Stimulated activated CD4-positive, alpha-beta T cell treated with anti-CD3 and anti-CD28 coated beads, TNF-alpha, amount 100 ng/mL, for 48 hours (primary cell): ENCODE measurements around the gene MRPL46.
"Not testable (repeated sequence)": the region's sequence is repeated elsewhere in the genome, so short reads cannot be mapped to it uniquely, and the experiment has no call there.

ENCODE experiments used
- DNase-seq, 3 donors: peaks; one replicate each; pipeline ENCODE4 v3.0.0-alpha.2; 2020; ENCODE audit warnings: low read depth in 3 of 3

The MRPL46 gene

DNA sequence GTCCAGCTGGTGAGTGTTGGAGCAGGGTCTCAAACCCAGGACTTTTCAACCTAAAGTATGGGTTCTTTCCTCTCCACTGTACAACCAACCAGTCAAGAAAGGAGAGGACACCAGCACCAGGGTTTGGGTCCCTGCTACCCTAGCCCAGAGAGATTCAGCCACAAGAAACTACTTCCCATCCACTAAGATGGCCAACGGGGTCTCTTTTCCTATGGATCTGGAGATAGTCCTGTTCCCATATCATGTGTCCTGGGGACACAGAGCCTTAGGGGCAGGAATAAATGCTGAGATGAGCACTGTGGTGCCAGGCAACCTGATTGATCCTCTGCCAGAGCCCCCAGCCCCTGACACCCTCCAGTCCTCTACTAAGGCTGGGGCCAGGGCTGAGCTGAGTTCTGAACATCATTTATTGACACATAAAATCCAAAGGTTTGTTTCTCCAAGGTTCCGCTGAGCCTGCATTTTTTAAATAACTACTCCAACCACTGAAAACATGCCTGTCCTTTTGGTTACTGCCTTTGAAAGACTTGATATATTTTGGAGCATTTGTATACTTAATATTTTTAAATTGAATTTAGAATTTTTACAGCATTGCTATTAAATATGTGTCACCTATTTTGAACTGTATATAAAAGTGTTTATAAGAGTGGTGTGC lies 26.0 kb downstream of the MRPL46 start:
- no peak for DNase-seq

DNA sequence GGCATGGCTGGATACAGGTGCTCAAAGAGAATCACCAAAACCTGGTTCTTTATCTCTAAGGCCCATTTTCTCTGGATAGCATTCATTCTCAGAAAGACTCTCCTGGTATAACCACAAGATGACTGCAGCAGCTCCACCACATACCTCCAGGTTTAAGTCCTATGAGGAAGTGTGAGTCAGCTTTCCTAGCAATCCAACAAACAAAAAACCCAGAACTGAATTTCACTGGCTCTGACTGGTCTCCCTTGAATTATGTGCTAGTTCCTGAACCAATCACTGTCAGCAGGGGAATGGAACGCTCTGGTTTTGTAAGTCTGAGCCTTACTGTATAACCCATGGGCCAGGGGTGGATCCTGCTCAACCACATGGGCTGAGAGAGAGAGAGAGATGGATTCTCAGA lies 27.2 kb downstream of the MRPL46 start:
- no peak for DNase-seq

DNA sequence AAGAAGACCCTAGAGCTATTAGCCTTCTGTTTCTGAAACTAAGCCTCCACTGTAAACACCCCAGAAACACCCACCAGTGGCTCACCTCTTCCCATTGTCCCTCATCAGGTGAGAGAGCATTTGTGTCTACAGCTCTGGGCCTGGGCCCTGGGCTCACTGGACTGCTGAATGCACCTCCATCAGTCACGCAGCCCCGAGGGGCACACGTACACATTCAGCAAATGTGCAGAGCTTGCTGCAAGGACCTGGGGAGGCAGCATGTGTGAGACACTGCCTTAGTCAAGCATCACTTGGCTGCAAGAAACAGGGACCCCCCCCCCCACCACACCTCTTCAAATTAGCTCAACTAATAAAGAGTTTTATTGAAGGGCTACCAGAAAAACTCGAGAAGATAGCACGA lies 29.0 kb downstream of the MRPL46 start:
- DNase-seq: no peak

DNA sequence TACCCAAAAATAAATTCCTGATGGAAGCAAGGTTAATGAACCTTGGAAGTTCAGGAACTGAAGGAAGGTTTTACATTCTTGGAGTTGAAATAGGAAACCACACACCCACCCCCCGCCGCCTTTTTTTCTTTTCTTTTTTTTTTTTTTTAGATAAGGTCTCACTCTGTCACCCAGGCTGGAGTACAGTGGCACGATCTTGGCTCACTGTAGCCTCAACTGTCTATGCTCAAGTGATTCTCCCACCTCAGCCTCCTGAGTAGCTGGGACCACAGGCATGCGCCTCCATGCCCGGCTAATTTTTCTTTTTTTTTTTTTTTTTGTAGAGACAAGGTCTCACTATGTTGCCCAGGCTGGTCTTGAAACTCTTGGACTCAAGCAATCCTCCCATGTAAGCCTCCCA lies 33.1 kb downstream of the MRPL46 start:
- DNase-seq: not testable (repeated sequence)

DNA sequence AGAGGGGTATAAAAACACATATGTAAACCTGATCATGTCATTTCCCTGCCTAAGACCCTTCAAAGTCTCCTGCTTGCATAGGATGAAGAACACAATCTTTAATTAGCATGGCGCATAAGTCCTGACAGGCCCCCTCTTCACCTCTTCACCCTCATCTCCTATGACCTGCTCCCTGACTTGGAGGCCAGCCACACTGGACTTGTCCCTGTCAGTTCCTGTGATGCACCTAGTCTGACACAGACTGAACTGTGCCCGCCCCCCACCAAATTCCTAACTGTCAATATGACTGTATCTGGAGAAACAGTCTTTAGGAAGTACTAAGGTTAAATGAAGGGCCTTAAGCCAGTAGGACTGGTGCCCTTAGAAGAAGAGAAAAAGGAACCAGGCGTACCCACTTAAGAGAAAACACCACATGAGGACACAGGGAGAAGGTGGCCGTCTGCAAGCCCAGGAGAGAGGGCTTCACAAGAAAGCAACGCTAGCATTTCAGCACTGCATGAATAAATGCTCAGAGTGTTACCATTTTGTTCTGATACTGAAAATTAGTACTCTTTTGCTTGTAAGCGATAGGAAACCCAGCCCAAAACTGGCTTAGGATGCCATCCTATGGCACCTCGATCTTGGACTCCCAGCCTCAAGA lies 34.0 kb downstream of the MRPL46 start:
- no peak for DNase-seq

DNA sequence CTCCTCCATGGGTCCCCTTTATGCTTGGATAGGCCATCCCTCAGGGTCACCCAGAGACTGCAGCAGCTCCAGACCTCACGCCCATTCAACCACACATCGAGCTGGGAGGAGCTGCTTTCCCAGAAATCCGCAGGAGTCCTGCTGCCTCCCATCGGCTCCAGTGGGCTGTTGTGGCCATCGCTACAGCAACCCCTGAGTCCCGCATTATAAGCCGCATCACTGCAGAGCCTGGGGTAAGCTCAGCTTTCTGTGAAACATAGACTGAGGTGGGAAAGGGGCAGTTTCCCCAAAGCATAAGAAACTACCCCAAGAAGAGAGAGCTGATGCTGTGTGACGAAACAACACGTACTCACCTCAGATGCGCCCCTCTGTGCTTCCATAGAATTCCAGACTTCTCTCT lies 35.7 kb downstream of the MRPL46 start:
- no peak for DNase-seq

DNA sequence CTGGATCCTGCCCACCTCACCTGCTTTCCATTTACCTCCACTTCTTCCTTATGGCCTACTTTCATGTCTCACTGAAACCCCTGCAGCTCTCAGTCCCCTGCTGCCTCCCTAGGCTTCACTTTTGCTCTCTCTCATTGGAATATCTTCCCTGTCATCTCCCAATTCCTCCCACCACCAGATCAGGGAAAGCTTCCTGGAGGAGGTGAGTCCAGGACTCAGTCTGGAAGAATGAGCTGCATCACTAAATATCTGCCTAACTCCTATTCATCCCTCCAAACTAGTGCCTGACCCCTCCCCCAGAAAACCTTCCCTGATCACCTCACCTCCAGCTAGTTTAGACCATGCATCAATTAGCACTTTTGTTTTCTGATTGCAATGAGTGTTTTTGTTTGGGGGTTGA lies 37.1 kb downstream of the MRPL46 start:
- no peak for DNase-seq

DNA sequence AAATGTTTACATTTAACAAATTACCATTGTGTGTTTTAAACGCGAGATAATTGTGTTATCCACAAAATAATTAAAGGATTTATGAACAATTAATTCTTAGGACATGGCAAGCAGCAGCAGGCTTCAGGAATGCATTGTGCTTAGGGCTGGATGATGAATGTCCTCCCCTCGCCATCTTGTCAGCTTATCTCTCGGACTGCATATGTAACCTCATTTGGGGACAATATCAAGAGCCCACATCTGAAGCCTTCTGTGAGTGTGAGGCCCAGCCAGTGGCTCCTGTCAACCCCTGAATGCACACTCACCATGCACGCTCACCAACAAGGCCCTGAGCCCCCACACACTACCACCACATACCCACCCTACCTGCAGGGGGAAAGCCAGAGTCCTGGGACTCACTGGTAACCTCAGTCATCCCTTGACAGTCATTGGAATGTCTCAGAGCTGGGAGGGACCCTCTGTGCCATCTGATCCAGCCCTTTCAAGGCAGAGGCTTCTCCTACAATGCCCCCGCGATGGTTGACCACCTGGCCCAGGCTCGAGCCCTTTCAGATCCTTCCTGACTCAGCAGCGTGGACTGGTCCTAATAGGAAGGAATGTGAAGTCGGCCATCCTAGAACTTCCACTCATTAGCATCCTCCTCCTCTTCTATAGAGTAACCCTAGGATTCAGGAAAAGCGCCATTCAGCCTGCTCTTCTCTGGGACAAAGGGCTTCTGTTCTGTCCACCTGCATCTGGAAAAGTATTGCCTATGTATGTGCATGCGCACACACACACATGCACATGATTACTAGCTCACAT lies 38.2 kb downstream of the MRPL46 start:
- no peak for DNase-seq

DNA sequence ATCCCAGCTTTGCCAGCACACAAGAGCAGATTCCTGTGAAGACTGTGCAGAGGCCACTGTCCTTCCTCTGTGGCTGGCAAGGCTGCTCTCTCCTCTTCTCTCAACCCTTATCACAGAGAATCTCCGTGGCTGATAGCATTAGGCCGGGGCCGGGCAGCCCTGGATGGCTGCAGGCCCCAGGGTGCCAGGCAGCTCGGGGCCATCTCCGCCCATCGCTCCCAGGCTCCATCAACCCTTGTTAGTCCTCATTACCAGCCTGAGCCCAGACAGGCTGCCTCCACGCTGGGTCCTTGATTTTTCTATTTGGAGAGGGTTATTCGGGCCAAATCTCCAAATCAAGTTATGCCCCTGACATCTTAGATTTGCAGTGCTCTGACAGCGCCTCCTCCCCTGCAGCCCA lies 39.1 kb downstream of the MRPL46 start:
- no peak for DNase-seq

DNA sequence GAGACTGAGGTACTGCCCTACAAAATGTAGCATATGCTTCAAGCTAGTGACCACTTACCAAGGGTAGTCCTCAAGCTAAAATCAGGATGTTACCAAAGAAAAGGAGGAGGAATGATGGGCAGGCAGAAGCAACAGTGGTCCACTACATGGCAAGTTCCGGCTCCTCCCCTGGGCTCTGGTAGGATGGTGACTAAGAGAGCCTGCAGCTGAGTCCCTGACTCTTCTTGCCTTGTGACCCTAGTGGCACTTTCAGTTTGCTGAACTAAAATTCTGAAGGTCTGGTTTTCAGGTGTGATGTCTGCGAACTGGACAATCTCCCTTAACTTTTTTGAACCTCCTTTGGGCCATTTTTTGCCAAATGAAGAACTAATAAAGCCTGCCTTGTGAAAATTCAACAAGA lies 40.9 kb downstream of the MRPL46 start:
- DNase-seq: no peak

DNA sequence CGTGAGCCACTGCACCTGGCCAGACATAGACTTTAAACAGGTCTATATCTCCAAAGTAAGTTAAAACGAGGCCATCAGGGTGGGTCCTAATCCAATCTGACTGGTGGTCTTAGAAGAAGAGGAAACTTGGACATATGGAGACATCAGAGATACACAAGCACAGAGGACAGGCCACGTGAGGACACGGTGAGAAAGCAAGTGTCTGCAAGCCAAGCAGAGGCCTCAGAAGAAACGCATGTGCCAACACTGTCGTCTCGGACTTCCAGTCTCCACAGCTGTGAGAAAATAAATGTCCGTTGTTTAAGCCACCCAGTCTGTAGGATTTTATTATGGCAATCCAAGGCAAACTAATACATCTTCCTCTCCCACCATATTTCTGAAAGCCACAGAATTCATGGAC lies 43.9 kb downstream of the MRPL46 start:
- no peak for DNase-seq

DNA sequence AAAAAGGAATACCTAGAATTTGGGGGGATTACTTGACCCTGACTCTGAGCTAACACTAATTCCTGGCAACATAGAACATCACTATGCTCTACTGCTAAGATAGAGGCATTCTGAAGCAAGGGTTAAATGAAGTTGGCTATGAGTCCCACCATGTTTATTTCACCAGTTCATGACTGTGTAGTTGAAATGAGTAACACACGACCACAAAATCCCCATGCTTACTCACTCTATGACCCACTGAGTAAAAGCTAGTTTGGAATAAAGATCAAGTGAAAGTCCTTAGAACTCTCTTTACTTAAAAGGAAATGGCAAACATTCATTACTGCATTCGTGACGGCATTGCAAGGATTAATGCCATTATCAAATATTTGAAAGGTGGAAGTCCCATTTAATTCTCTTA lies 47.4 kb downstream of the MRPL46 start:
- DNase-seq: peak in 1 of 3 donors; percentile 6
